Measurements from ENCODE around the gene MT1X.

The MT1X gene

GRCh38 chr16:56681939-56682702 lies at the start of gene MT1X:
Gene MT1X, plus strand, starts transcription at chr16:56682470. Its CDS starts 71 bp downstream, at chr16:56682541.
- CTCF ChIA-PET: interaction anchor here (0.7 to 2.7 kb wide), 3 partner anchors 16 to 71 kb away, joined by 3 to 12 read pairs (median 3); no protein-coding TSS in a partner anchor
- Histone ChIP-seq H3K4me1 (ENCODE audit: control insufficient read depth, insufficient read depth, low read length) (peaks cover 3% of the 10 kb centered on the region), H3K9me3 (ENCODE audit: control insufficient read depth, insufficient read depth, low read depth, low read length) (no peaks in the 10 kb centered on the region), H3K27ac (ENCODE audit: extremely low read depth, low read depth, low read length) (peak within 1 kb of the TSS; percentile 29; the same call in 1 of the 2 replicates), H3K4me3 (ENCODE audit: low read depth, low read length) (peak within 1 kb of the TSS; percentile 22), H3K36me3 (ENCODE audit: control insufficient read depth in 2 of 2, insufficient read depth in 1 of 2, low read length in 2 of 2) (no peaks in the 10 kb centered on the region)
- POLR2A ChIA-PET: interaction anchor here (1.9 kb wide), 2 partner anchors 25 to 74 kb away, joined by 7 to 13 read pairs; partner anchors contain the start of genes MT1F and MT2A
- TF ChIP-seq ZNF561 (tag by site-specific recombination; IDR thresholded peaks at IDR 0.05; ENCODE audit: borderline replicate concordance): 0 out of 2 replicates have a peak, but pooled peaks have one; percentile 24
- peak; percentile 42; the same call in 1 of the 2 replicates for TF ChIP-seq ZBTB11 (tag by site-specific recombination; conservative IDR thresholded peaks at IDR 0.05; ENCODE audit: low read depth)
- TF ChIP-seq ZEB2 (tag by site-specific recombination; IDR thresholded peaks at IDR 0.05): no peak
- peak; percentile 66 for TF ChIP-seq ZIC2 (tag by site-specific recombination; IDR thresholded peaks at IDR 0.05)
- no peak; the same call in 1 of the 2 replicates for TF ChIP-seq ZNF777 (tag by site-specific recombination; IDR thresholded peaks at IDR 0.05; ENCODE audit: borderline replicate concordance)
- peak; percentile 81 for TF ChIP-seq SP2 (tag by site-specific recombination; IDR thresholded peaks at IDR 0.05)
- TF ChIP-seq ZNF37A (tag by site-specific recombination; IDR thresholded peaks at IDR 0.05): no peak
- 0 out of 2 replicates have a peak, but pooled peaks have one; percentile 27 for TF ChIP-seq OSR2 (tag by site-specific recombination; IDR thresholded peaks at IDR 0.05)
- TF ChIP-seq ZNF292 (tag by site-specific recombination; IDR thresholded peaks at IDR 0.05; ENCODE audit: borderline replicate concordance, low read depth): no peak
- peak; percentile 74 for TF ChIP-seq ZBTB20 (tag by site-specific recombination; IDR thresholded peaks at IDR 0.05)
- no peak for TF ChIP-seq ZSCAN30 (tag by site-specific recombination; IDR thresholded peaks at IDR 0.05)
- no peak for TF ChIP-seq HOXC10 (CRISPR knock-in tag; IDR thresholded peaks at IDR 0.05)
- peak; percentile 77 for TF ChIP-seq SP3 (tag by site-specific recombination; IDR thresholded peaks at IDR 0.05)
- TF ChIP-seq ZNF660 (tag by site-specific recombination; IDR thresholded peaks at IDR 0.05): 0 out of 2 replicates have a peak, but pooled peaks have one; percentile 24
- no peak for TF ChIP-seq SETDB1 (IDR thresholded peaks at IDR 0.05; ENCODE audit: insufficient read length, low read length)
- TF ChIP-seq PRDM10 (tag by site-specific recombination; IDR thresholded peaks at IDR 0.05): peak; percentile 50
- peak; percentile 24; the same call in 1 of the 2 replicates for TF ChIP-seq GLIS2 (tag by site-specific recombination; IDR thresholded peaks at IDR 0.05)
- TF ChIP-seq WT1 (tag by site-specific recombination; IDR thresholded peaks at IDR 0.05): no peak
- TF ChIP-seq TCF7L2 (IDR thresholded peaks at IDR 0.05; ENCODE audit: borderline replicate concordance, low read depth, low read length): peak; percentile 89; the same call in 1 of the 2 replicates
- TF ChIP-seq ZNF362 (tag by site-specific recombination; IDR thresholded peaks at IDR 0.05): no peak
- peak; percentile 42; the same call in 1 of the 2 replicates for TF ChIP-seq KLF8 (tag by site-specific recombination; IDR thresholded peaks at IDR 0.05)
- TF ChIP-seq EGR2 (tag by site-specific recombination; IDR thresholded peaks at IDR 0.05; ENCODE audit: low read depth): peak; percentile 46
- peak; percentile 91 for TF ChIP-seq ZNF10 (tag by site-specific recombination; IDR thresholded peaks at IDR 0.05)
- peak; percentile 90 for TF ChIP-seq ZXDB (tag by site-specific recombination; IDR thresholded peaks at IDR 0.05)
- peak; percentile 84 for TF ChIP-seq ZNF76 (tag by site-specific recombination; IDR thresholded peaks at IDR 0.05; ENCODE audit: borderline replicate concordance, low read depth)
- TF ChIP-seq ZNF335 (tag by site-specific recombination; conservative IDR thresholded peaks at IDR 0.05): peak; percentile 78
- TF ChIP-seq GLIS1 (tag by site-specific recombination; IDR thresholded peaks at IDR 0.05): no peak
- TF ChIP-seq KLF1 (tag by site-specific recombination; IDR thresholded peaks at IDR 0.05): peak; percentile 49; the same call in 1 of the 2 replicates
- peak; percentile 77 for TF ChIP-seq ZBTB17 (tag by site-specific recombination; IDR thresholded peaks at IDR 0.05)
- no peak for TF ChIP-seq ZNF24 (tag by site-specific recombination; IDR thresholded peaks at IDR 0.05)
- TF ChIP-seq ZBTB21 (tag by site-specific recombination; IDR thresholded peaks at IDR 0.05): no peak
